ENCODE measurements around the gene RAI1. TPM values are rescaled to one million over a fixed set of nuclear protein-coding genes. Genes with fewer than 3 reads are reported as not detected.

The RAI1 gene
- total and polyA plus RNA-seq, 2 of the 8 experiments (the other 6 are each of a cell fraction or from before 2014, with no cell fraction given): 0.39 to 1.2 TPM

GRCh38 chr17:17823433-17824118 lies 142.3 kb downstream of the RAI1 start (continued):
- no peak for TF ChIP-seq TCF12 (IDR thresholded peaks at IDR 0.05; ENCODE audit: low read depth, low read length)
- no peak for TF ChIP-seq CHD1 (IDR thresholded peaks at IDR 0.05; ENCODE audit: low read depth, low read length)
- peak in 1 of 2 experiments; percentile 87; a peak in 2 of 3 replicates for TF ChIP-seq EP300 (IDR thresholded peaks at IDR 0.05; ENCODE audit: borderline replicate concordance in 1 of 2, low read depth in 2 of 2, low read length in 2 of 2)
- no peak for TF ChIP-seq BACH1 (IDR thresholded peaks at IDR 0.05; ENCODE audit: low read length)
- no peak for TF ChIP-seq CHD2 (IDR thresholded peaks at IDR 0.05; ENCODE audit: low read length)
- no peak for TF ChIP-seq CHD7 (IDR thresholded peaks at IDR 0.05; ENCODE audit: insufficient replicate concordance, low read length)
- TF ChIP-seq FOSL1 (IDR thresholded peaks at IDR 0.05; ENCODE audit: insufficient read depth, low read depth, low read length): no peak
- no peak for TF ChIP-seq RNF2 (IDR thresholded peaks at IDR 0.05; ENCODE audit: borderline replicate concordance, low read depth, low read length, missing control alignments, poor library complexity, severe bottlenecking)
- TF ChIP-seq RFX5 (IDR thresholded peaks at IDR 0.05; ENCODE audit: borderline replicate concordance, low read depth, low read length): no peak
- peak; percentile 39 for TF ChIP-seq NANOG (IDR thresholded peaks at IDR 0.05; ENCODE audit: insufficient read depth, low read depth, low read length, poor library complexity, severe bottlenecking)

All from H1 (cell line).